ENCODE data around the gene CAMK1D.

DNA sequence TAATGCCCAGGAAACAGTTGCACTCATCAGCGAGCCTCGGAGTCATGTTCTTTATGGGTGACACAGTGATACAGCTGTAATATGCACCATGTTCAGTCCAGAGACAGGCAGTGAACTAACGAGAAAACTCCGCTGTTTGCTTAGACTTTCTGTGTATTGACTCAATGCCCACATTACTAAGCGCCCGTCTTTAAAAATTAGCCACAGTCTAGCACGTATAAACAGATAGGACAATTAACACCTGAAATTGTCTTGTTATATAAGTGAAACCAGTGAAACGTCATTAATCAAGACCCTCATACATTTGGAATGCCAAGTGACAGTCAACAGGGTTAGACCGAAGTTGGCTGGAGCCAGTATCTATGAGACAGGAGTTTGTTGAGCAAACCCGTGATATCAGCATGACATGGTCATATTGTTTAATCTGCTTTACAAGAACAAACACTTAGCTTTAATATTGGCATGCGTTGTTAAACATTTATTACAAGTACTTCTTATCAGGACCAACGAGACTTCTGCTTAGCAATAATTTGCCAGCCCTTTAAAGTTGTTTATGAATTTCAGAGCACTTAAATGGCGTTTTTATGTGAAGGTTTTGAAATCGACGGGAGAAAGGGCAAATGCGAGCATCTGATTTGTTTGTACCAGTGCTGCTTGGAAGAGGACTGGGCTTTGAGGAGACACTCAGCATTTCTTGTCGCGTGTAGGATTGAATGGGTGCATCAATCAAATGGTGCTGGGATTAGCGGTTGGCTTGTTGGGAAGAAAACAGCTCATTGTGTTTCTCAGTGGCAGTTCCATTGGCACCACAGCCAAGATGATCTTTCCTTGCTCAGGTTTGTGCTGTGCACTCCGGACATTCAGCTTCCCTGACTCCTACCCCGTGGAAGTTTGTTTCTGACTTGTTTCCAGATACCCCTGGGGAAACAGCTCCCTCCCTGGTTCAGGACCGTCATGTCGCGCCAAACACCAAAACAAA is 56.3 kb downstream of the CAMK1D start:
- TF ChIP-seq, protein P1, sequence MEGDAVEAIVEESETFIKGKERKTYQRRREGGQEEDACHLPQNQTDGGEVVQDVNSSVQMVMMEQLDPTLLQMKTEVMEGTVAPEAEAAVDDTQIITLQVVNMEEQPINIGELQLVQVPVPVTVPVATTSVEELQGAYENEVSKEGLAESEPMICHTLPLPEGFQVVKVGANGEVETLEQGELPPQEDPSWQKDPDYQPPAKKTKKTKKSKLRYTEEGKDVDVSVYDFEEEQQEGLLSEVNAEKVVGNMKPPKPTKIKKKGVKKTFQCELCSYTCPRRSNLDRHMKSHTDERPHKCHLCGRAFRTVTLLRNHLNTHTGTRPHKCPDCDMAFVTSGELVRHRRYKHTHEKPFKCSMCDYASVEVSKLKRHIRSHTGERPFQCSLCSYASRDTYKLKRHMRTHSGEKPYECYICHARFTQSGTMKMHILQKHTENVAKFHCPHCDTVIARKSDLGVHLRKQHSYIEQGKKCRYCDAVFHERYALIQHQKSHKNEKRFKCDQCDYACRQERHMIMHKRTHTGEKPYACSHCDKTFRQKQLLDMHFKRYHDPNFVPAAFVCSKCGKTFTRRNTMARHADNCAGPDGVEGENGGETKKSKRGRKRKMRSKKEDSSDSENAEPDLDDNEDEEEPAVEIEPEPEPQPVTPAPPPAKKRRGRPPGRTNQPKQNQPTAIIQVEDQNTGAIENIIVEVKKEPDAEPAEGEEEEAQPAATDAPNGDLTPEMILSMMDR (IDR thresholded peaks at IDR 0.05) = no peak
- no peak for TF ChIP-seq POLR2A (IDR thresholded peaks at IDR 0.05)

Measured in heart left ventricle (tissue), 13 donors.